NCI-H446 treated with DMSO at 0.1 percent for 48 hours (cell line): Measurements from ENCODE around the gene SPATA31D4.

Source experiments
- DNase-seq: peaks from one replicate; lab custom pipeline; 2025; lab: John Stamatoyannopoulos, UW

SPATA31D4 gene

GRCh38 chr9:81964218-81965171 is 36.3 kb downstream of the SPATA31D4 start:
- no peak for DNase-seq

DNA sequence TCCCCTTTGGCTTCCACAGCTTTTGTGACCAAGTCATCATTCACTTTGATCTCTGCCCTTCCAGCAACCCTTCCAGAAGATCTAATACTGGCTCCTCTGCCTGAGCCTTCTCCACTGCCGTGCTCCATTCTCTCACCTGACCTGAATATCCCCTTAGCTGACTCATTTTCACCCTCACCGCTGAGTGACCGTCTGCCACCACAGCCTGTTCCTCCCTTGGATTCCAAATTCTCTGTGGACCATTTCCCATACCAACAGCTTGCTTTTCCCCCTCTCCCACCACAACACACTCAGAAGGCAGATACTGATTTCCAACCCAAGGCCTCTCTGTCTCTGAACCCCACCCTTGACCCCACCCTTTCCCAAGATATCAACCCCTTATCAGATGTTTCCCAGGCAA is 39.8 kb downstream of the SPATA31D4 start:
- no peak for DNase-seq

GRCh38 chr9:81969971-81970370 is 41.7 kb downstream of the SPATA31D4 start:
- no peak for DNase-seq

- DNase-seq, result no peak
Measured at GRCh38 chr9:81971727-81972126, 43.5 kb downstream of the SPATA31D4 start.

DNA sequence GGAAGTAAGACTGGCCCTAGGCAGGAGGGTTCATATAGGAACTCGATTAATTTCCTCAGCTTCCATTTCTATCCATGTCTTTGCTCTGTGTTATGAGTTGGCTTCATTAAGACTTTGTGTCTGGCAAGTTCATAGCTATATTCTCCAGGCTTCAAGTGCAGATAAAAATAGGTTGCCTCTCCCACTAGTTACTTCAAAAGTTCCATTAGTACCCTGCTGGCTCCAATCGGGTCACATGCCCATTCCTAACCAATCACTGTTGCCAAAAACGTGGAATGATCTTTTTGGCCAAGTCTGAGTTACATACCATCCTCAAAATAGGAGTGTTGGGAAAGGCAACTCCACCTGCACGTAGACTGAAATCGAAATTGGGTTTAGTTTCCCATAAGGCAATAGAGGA is 46.5 kb downstream of the SPATA31D4 start:
- no peak for DNase-seq

GRCh38 chr9:81976351-81976750 is 48.1 kb downstream of the SPATA31D4 start:
- DNase-seq, result no peak

- DNase-seq, result no peak
Measured at GRCh38 chr9:81979196-81979595, 51.0 kb downstream of the SPATA31D4 start.

DNA sequence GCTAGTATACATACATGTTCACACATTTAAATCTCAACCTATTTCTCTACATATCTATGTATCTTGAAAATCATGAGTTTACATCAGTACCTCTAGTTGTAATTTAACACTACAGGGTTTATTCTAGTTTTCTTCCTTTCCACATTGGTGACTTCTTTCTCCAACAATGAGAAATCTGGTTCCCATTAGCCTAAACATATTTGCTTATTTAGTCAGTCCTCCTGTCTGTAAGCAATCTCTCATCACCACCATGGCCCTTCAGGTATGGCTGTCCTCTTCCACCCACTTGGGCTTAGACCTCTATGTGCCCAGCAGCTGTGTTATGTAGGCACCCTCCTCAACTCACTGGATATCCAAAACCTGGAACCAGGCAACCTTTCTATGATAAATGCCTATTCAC is 52.3 kb downstream of the SPATA31D4 start:
- DNase-seq, result no peak

- no peak for DNase-seq
Measured at GRCh38 chr9:81981883-81982282, 53.7 kb downstream of the SPATA31D4 start.
